HG03575 (cell line): ENCODE measurements around the gene RNF4.

Experiments
- ATAC-seq: cut with Tn5 transposase; IDR thresholded peaks from one replicate; pipeline ENCODE4 v1.9.1; 2021; ENCODE audit not compliant: unreplicated experiment, insufficient number of reproducible peaks, low FRiP score; ENCODE audit errors: extremely low read depth

RNF4 gene

GRCh38 chr4:2558301-2558700, 89.4 kb downstream of the RNF4 start:
- no peak for ATAC-seq

GRCh38 chr4:2560167-2560566, 91.3 kb downstream of the RNF4 start:
- no peak for ATAC-seq
